Panc1 (cell line): ENCODE measurements around the gene FANCC.

Experiments
- CTCF ChIP-seq: fragments of 450-650 bp; IDR thresholded peaks from 2 replicates; pipeline ENCODE4 v1.5.1; 2017; ENCODE audit warnings: mild to moderate bottlenecking
- POLR2AphosphoS5 ChIP-seq: IDR thresholded peaks from 2 replicates; pipeline ENCODE4 v1.6.1; 2012; ENCODE audit warnings: mild to moderate bottlenecking, low read depth, low read length, moderate library complexity
- REST ChIP-seq, 2 experiments: IDR thresholded peaks; 2 replicates each; pipeline ENCODE4 v1.6.1; 2011 to 2012; ENCODE audit warnings: low read depth in 2 of 2, control low read depth in 1 of 2, low read length in 1 of 2, mild to moderate bottlenecking in 1 of 2, moderate library complexity in 1 of 2; ENCODE audit not compliant: insufficient read depth in 1 of 2
- TCF7L2 ChIP-seq: IDR thresholded peaks from 2 replicates; pipeline ENCODE4 v1.6.1; 2011; ENCODE audit warnings: mild to moderate bottlenecking, low read depth, low read length, inconsistent platforms

- TF ChIP-seq TCF7L2 (no peak), CTCF (no peak), REST (IDR thresholded peaks at IDR 0.05; ENCODE audit: insufficient read depth in 1 of 2, low read depth in 2 of 2, low read length in 1 of 2) (no peak), POLR2AphosphoS5 (no peak)
Observed at GRCh38 chr9:95075700-95076099, 241.8 kb downstream of the FANCC start.
